T follicular helper cell (primary cell): Measurements from ENCODE around the gene NUDC.

ENCODE experiments used
- DNase-seq: peaks from one replicate; pipeline ENCODE4 v3.0.0-alpha.2; 2020; ENCODE audit warnings: low read depth

The NUDC gene

DNA sequence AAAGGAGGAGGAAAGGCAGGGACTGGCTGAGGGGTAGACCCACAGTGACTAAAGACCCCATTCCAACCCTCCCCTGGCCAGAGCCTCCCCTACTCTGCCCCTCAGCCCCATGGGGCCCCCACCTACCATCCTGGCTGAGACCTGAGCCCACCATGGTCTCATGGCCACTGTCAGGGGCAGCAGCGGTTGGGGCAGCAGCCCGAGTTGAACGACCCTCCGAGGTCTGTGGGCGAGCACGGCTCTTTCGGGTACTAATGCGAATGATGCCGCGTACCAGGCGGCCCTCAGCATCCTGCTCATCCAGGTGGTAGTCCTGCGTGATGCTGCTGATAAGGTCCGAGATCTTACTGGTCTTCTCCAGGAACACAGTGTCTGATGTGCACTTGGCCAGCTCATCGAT, 29.7 kb downstream of the NUDC start:
- no peak for DNase-seq

DNA sequence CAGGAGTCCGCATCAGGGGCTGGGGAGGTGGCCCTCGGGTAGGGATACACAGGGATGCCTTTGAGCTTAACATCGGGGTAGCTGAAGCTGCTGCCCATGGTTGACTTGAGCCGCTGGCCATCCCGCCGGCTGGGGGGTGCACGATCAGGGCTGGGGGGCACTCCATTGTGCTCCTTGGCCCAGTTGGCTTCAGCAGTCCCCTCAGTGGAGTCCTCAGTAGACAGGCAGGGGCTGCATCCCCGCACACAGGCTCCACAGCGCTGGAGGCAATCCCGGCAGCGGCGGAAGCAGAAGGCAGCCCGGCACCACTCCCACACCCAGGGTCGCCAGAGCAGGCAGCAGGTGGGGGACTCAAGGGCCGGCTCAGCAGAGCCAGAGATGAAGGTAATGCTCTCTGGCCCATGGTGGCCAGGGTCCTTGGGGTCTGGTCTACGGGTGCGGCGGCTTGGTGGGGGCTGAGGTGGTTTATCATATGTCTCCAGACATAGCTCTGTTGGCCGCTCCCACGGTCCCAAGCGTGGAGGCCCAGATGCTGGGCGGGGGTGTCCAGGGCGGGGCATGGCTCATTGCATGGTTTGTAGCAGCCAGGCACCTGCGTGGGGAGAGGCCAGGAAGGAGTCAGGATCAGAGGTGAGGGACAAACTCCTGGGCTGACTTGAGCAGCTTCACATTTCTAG, 30.4 kb downstream of the NUDC start:
- no peak for DNase-seq

DNA sequence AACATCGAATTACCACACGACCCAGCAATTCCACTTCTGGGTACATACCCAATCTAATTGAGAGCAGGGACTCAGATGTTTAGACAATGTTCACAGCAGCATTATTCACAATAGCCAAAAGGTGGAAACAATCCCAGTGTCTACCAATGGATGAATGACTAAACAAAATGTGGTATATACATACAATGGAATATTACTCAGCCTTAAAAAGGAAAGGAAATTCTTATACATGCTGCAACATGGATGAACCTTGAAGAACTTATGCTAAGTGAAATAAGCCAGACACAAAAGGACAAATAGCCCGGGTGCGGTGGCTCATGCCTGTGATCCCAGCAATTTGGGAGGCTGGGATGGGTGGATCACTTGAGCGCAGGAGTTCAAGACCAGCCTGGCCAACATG, 31.8 kb downstream of the NUDC start:
- DNase-seq = no peak

DNA sequence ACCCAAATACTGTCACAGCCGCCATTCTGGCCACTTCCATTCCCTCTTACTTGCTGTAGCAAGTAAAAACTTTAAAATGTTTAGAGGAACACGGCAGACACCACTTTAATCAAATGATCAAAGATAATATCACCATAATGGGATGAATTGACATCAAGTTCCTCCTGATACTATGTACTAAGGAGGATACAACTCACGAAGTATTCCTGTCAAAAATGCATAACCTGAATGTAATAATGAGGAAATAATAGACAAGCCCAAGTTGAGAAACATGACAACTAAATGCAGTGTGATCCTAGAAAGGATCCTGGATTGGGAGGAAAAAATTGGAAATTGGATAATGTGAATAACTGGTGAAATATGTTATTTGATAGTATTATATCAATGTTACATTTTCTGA, 34.8 kb downstream of the NUDC start:
- DNase-seq = no peak

DNA sequence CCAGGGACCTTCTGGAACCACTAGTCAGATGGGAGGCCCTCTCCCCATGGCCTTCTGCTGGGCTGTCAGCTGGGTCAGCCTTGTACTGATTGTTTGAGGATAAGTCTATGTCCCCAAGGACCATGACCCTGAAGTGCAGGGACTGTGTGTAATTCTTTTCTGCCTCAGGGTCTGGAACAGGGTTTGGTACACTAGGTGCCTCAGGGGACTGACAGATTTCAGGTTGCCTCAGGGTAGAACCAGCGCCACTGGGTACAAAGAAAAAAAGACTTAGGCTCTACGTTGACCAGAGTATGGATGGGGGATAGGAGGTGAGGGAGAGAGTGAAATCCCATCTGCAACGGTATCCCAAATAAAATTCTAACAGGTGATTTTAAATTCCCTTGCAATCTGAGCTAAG, 35.8 kb downstream of the NUDC start:
- no peak for DNase-seq

DNA sequence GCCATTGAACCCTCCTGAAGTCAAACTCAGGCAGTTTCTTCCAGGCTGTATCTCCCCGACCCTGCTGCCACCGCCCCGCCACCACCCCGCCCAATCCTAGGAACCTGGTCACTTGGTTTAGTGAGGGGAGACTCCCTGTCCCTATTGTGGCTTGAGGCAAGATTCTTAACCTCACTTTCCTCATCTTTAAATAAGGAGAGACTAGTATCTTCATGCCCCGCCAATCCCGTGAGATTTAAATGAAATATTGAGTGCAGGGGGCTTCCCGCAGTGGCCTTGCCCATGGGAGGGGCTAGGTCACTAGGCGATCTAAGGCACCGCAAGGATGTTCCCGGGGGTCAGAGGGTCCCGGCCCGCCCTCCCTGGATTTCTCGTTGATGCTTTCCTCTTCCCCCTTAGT, 37.7 kb downstream of the NUDC start:
- no peak for DNase-seq

DNA sequence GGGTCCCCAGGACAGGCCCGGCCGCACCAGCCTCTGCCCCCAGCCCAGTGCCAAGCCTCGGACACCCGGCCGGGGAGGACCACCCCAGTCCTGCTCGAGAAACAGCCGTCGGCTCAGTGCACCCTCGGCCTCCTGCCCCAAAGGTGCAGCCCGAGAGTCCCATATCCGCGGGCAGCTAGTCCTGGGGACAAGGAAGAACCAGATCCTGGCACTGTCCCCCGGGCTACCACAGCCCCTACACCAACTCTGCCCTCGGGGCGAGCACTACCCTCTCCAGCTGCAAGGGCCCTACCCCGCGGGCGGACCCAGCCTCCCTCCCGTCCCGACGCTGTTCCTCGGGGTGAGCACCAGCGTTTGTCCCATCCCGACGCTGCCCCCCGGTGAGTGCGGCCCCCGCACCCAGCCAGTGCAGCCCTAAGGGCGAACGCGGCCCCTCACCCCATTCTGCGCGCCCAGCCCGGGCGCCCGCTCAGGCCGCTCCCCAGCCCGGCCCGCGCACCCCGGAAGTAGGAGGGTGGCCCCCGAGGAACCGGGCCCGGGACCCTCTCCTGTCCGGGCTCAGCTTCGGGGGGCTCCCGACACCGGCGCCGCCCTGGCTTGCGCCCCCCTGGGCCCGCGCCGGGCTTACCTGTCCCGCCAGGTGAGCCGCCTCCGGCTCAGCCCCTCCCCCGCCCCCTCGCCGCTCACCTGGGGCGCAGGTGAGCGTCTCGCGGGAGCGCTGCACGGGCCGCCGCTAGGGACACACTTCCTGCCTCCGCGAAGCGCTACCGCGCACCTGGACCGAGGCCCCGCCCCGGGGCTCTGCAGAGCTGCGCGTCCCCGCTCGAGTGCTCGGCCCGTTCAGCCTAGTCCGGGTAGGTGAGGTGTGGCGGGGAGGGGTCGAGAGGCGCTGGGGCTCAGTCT, 38.4 kb downstream of the NUDC start, which contains the start of gene KDF1:
KDF1 (minus strand) TSS at position 747 of the 903 bp plus-strand sequence. CDS start 8,088 bp downstream, outside the sequence.
- peak; percentile 45 for DNase-seq

DNA sequence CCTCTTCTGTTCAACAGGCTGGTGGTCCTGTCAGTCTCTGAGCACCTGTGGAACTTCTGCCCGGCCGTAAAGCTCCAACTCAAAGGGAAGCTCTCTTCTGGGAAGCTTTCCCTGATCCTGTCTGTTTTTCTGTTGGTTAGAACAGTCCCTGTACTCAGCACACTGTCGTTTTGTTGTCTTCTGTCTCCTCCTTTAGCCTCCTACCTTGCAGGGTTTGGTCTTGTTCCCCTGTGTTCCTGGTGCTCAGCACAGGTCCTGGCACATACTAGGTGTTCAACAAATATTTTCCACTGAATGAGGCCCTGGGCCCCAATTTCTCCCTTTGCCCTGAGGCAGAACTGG, 39.1 kb downstream of the NUDC start:
- DNase-seq = no peak

DNA sequence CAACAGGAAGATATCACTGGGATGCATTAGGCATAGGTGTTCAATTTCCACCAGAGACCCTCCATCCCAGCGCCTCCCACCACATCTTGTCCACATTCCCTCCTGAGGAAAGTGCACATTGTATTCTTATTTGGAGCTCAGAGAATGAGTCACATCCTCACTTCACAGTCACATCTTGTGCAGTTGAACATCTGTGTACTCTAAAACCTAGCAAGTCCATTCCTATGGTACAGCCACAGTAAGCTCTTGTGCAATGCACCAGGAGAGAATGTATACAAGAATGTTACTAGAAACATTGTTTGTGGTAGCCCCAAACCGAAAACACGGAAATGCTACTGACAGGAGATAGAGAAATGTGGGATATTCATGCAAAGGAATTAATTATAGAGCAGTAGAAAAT, 40.3 kb downstream of the NUDC start:
- no peak for DNase-seq

DNA sequence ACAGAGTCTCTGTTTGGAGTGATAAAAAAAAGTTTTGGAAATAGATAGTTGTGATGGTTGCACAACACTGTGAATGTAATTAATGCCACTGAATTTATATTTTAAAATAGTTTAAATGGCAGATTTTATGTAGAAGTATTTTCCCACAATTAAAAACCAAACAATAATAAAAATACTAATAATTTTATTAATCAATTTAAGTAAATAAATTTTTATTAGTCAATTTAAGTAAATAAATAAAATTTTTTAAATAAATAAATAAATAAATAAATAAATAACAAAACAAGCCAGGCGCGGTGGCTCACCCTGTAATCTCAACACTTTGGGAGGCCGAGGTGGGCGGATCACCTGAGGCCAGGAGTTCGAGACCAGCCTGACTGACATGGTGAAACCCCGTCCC, 43.7 kb downstream of the NUDC start:
- no peak for DNase-seq

DNA sequence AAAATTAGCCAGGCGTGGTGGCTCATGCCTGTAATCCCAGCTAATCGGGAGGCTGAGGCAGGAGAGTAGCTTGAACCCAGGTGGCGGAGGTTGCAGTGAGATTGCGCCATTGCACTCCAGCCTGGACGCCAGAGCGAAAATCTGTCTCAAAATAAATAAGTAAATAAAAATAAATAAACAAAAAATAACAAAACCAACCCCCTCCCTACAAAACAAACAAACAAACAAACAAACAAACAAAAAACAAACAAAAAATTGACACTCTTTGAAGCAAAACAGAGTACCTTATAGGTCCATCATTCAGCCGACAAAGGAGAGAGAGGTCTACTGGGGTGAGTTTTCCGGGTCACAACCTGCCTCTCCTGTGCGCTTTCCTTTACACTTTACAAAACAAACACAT, 44.1 kb downstream of the NUDC start:
- DNase-seq = no peak

DNA sequence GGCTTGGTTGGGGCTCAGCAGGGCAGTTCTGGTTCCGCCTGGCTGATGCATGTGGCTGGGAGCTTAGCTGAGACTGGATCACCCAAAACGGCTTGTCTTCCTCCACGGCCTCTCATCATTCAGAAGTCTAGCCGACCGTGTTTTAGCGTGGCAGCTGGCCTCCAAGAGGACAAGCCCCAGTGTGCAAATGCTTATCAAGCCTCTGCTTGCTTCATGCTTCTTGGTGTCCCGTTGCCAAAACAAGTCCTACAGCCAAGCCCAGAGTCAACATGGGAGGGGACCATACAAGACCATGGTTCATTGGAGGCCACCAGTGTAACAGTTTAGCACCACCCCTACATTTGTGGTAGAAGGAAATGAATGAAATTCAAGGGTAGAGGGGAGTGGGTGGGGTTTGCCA, 49.3 kb downstream of the NUDC start:
- no peak for DNase-seq

DNA sequence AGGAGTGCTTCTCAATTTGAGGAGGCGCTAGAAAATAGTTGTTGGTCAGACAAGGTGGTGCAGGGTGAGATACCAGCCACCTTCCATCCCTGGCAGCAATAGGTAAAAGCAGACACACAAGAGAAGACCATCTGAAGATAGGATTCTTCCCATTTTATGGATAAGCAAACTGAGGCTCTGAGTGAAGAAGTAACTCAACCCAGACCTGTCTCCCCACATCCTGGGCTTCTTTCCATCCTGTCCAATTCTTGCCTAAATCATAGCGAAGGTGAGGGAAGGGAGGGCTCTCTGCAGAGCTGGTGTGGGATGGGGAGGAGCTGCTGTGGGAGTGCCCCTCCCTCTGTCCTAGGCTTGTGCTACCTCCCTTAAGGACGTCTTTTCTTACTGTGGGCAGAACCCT, 50.0 kb downstream of the NUDC start:
- DNase-seq = no peak

DNA sequence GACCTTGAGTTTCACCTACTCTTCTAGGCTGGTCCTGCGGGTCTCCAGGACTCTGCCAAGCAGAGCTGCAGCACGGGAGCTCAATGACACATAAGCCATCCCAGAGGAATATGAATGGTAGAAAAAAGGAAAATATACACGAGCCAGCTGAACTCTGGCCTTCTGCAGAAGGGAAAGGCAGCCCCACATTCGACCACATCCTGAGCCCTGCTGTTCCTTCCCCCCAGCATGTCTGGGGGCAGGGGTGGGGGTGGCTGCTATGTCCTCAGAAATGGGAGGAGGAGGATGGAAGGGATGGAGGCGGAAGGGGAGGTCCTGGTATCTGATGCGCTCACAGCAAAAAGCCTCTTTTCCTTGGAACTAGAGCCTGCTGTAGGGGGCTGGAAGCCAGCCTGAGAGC, 50.8 kb downstream of the NUDC start:
- DNase-seq = no peak

DNA sequence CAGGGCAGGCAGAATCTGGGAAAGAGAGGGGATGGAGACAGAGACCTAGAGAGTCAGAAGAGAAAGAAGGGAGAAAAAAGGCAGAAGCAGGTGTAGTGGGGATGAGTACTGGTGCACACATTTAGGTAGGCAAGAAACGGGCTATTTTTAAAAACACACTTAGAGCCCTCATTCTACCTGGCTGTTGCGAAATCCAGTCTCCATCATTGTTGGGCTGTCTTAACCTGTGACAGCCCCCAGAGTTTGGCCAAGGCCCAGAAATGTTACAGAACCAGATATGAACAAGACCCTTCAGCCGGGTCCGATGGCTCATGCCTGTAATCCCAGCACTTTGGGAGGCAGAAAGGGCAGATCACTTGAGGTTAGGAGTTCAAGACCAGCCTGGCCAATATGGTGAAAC, 51.3 kb downstream of the NUDC start:
- DNase-seq = no peak

DNA sequence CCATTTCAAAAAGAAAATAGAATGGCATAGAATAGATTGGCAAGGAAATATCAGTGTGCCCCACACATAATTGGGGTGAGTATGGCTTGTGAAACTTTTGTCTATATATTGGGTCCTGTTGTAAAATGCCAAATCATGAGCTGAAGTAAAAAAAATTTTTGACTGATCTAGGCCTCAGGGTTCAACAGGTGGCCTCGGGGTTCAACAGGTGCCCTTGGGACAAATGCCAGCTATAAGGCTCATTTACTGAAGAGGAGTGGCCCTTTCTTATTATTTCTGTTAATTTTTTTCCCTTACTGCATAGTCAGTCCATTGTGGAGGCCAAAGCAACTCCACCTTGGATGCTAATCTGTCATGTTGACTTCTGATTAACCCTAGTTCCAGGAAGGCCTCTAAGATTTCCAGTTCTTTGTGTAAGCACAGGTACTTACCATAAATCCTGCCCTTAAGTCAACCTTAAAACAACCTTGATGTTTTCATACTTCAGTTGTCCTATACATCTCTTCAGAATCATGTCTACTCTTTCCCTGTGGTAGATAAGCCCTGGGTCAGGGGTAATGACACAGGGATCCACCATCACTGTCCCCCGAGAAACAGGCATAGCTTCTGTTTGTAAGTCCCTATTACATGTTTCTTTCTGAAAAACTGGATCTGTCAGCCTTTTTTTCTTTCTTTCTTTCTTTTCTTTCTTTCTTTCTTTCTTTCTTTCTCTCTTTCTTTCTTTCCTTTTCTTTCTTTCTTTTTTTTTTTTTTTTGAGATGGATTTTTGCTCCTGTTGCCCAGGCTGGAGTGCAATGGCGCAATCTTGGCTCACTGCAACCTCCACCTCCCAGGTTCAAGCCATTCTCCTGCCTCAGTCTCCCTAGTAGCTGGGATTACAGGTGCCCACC, 55.3 kb downstream of the NUDC start:
- DNase-seq = no peak

DNA sequence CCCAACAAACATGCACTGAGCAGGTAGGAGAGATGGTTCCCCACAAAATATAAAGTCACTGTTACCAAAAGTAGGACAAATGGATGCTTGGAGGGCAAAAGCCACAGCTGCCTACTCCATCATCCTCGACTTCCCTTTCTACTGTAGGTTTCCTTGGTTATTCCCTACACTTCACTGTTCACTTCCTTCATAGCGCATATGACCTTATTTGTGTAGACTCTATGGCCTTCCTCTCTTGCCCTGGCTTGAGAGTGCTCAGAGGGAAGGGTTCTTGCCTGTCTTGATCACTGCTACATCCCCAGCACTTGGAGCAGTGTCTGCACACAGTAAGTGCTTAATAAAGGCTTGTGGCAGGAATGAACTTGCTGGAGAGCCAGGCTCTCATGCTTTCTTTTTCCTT, 57.4 kb downstream of the NUDC start:
- no peak for DNase-seq

DNA sequence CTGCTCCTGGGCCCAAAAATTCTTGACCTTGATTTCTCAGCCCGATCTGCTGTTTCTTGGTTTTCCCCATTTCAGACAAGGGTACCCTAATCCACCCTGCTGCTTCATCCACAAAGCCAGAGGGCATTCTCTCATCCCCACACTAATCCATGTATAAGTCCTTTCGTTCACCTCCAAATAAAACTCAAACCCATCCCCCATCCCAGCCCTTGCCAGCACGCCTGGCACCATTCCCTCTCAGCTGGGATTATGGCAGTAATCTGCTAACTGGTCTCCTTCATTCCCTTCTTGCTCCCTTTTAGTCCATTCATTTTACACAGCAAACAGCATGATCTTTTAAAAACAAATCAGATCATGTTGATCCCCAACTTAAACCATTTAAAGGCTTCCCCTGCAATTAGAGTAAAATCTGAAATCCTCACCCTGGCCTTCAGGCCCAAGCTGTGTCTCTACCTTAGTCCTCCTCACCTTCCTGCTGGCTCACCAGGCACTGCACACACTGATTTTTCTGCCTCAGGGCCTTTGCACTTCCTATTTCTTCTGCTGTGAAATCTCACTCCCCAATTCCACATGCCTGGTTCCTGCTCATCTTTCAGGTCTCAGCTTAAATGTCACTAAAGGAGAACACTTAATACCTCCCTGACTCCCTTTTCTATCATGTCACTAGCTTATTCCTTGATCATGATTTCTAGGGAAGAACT, 59.8 kb downstream of the NUDC start:
- no peak for DNase-seq

DNA sequence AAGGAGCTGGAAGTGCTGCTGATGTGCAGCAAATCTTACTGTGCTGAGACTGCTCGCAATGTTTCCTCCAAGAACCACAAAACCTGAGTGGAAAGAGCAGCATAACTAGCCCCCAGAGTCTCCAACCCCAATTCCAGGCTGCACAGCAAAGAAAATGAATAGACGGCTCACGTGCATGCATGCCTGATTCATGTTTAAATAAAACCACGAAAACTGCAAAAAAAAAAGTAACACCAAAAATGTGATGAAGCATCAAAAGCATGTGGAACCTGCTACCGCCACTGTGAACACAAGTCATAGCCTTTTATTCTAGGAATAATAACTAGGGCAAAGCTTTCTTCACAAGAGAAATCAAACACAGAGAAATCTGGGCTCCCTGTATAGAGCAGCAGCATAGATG, 62.3 kb downstream of the NUDC start:
- no peak for DNase-seq

DNA sequence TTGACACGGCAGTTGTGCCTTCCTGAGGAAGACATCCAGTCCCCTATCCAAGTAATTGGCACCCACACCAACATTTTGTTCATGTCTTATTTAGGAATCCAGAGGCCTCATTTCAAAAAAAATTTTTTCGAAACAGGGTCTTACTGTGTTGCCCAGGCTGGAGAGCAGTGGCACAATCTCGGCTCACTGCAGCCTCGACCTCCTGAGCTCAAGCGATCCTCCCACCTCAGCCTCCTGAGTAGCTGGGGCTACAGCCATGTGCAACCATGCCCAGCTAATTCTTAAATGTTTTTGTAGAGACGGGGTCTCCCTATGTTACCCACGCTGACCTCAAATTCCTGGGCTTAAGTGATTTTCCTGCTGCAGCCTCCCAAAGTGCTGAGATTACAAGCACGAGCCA, 62.7 kb downstream of the NUDC start:
- DNase-seq = no peak

DNA sequence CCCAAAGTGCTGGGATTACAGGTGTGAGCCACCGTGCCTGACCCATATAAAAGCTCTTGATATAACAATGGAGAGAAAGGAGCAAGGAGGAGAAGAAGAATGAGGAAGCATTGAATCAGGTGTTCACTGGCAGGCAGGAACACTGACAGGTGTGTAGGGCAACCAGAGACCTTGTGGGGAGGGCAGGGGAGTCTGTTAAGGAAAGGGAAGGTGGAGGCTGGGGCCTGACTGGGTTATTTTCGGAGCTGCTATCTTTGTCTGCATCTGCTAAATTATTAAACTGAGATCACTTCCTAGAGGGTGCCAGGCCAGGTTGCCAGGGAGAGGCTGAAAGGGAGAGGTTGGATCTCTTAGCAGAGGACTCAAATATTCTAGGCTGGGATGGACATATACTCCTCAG, 65.1 kb downstream of the NUDC start:
- DNase-seq = no peak
